Neutrophil (primary cell): ENCODE measurements around the gene POMP.

Experiments used
- H3K27ac ChIP-seq: fragments of 200-600 bp; sonication (generic); 2 replicates; pipeline ENCODE4 v1.5.1; 2016; ENCODE audit warnings: mild to moderate bottlenecking, moderate library complexity
- H3K27me3 ChIP-seq: fragments of 200-600 bp; sonication (generic); 2 replicates; pipeline ENCODE4 v1.6.0; 2016; ENCODE audit warnings: mild to moderate bottlenecking
- H3K36me3 ChIP-seq: fragments of 200-600 bp; sonication (generic); 2 replicates; pipeline ENCODE4 v1.5.1; 2017
- H3K4me1 ChIP-seq, 2 experiments: fragments of 200-600 bp in 1 of 2; sonication (generic) in 1 of 2; 1 replicate in 1 of 2; 2 replicates in 1 of 2; pipeline versions ENCODE4 v1.5.1 to v1.6.1; 2013 to 2016; ENCODE audit warnings: low read depth in 1 of 2, low read length in 1 of 2, mild to moderate bottlenecking in 1 of 2, moderate library complexity in 1 of 2; ENCODE audit not compliant: control insufficient read depth in 1 of 2, insufficient read depth in 1 of 2
- H3K4me3 ChIP-seq, 2 experiments: fragments of 200-600 bp in 1 of 2; sonication (generic) in 1 of 2; 1 replicate in 1 of 2; 2 replicates in 1 of 2; pipeline ENCODE4 v1.5.1; 2013 to 2016; ENCODE audit warnings: low read depth in 1 of 2, low read length in 1 of 2, mild to moderate bottlenecking in 1 of 2, moderate library complexity in 1 of 2
- H3K9me3 ChIP-seq: fragments of 200-600 bp; sonication (generic); 2 replicates; pipeline ENCODE4 v1.5.1; 2016
- CTCF ChIP-seq: fragments of 200-600 bp; sonication (generic); IDR thresholded peaks from 2 replicates; pipeline ENCODE4 v1.5.1; 2016; ENCODE audit warnings: antibody characterized with exemption

Gene POMP

GRCh38 chr13:28658796-28659620 lies at the start of gene POMP:
POMP (plus strand) TSS chr13:28659130; CDS start chr13:28659185, 55 bp downstream.
- Histone ChIP-seq H3K36me3 (peaks cover 20% of the 10 kb centered on the region), H3K27me3 (no peaks in the 10 kb centered on the region), H3K27ac (peak within 1 kb of the TSS; percentile 93), H3K9me3 (no peaks in the 10 kb centered on the region), H3K4me3 (peak within 1 kb of the TSS; percentile 77 to 85), H3K4me1 (peaks cover 24 to 27% of the 10 kb centered on the region in 2 experiments)
- TF ChIP-seq CTCF = peak; percentile 11

GRCh38 chr13:28609381-28609780 lies 49.5 kb upstream of the POMP start:
- Histone ChIP-seq H3K4me3 (no peak overlapping the region), H3K9me3 (no peaks in the 10 kb centered on the region), H3K36me3 (no peaks in the 10 kb centered on the region), H3K4me1 (no peaks in the 10 kb centered on the region), H3K27ac (no peak overlapping the region), H3K27me3 (peaks cover 10% of the 10 kb centered on the region)
- TF ChIP-seq CTCF = no peak

- Histone ChIP-seq H3K9me3 (no peaks in the 10 kb centered on the region), H3K4me3 (no peak overlapping the region), H3K4me1 (no peaks in the 10 kb centered on the region), H3K27ac (no peak overlapping the region), H3K36me3 (no peaks in the 10 kb centered on the region), H3K27me3 (peaks cover 10% of the 10 kb centered on the region)
- TF ChIP-seq CTCF = no peak
These were observed 49.0 kb upstream of the POMP start for GRCh38 chr13:28609926-28610325.

GRCh38 chr13:28610996-28611395 lies 47.9 kb upstream of the POMP start:
- Histone ChIP-seq H3K27me3 (peaks cover 10% of the 10 kb centered on the region), H3K4me1 (no peaks in the 10 kb centered on the region), H3K4me3 (no peak overlapping the region), H3K36me3 (no peaks in the 10 kb centered on the region), H3K9me3 (no peaks in the 10 kb centered on the region), H3K27ac (no peak overlapping the region)
- TF ChIP-seq CTCF = no peak

- no peak overlapping the region for H3K4me3 ChIP-seq
- no peak overlapping the region for H3K27ac ChIP-seq
- no peak for TF ChIP-seq CTCF
- no peaks in the 10 kb centered on the region for H3K36me3 ChIP-seq
- H3K4me1 ChIP-seq = no peaks in the 10 kb centered on the region
- no peaks in the 10 kb centered on the region for H3K9me3 ChIP-seq
- H3K27me3 ChIP-seq = peaks cover 10% of the 10 kb centered on the region
These were observed 47.2 kb upstream of the POMP start for GRCh38 chr13:28611654-28612131.
